Naive thymus-derived CD4-positive, alpha-beta T cell (primary cell): ENCODE data around the gene ANKS3. TPM values are rescaled to one million over a fixed set of nuclear protein-coding genes. Genes with fewer than 3 reads are reported as not detected.
A peak's percentile ranks its signal among the peaks of the same experiment; 100 is the strongest.

ENCODE experiments used
- ATAC-seq: fragments of 150-1000 bp; cut with Tn5 transposase; 2 replicates; pipeline ENCODE4 v1.10.0; 2021; ENCODE audit warnings: mild to moderate bottlenecking, moderate library complexity
- CTCF ChIA-PET: fragments of 350-600 bp; sonication (Branson Sonifier 250); formaldehyde crosslinking; loops from one replicate; lab custom pipeline; 2021; ENCODE audit warnings: antibody characterized with exemption; lab: Charles Lee
- POLR2A ChIA-PET: fragments of 350-600 bp; sonication (Branson Sonifier 250); formaldehyde crosslinking; loops from one replicate; lab custom pipeline; 2021; ENCODE audit warnings: antibody characterized with exemption, inconsistent platforms; lab: Charles Lee
- DNase-seq, 9 donors: peaks; one replicate each; pipeline versions ENCODE4 v3.0.0 to v3.0.0-alpha.2; 2020 to 2022; ENCODE audit warnings: mixed read lengths in 1 of 9
- H3K27ac ChIP-seq: one replicate; pipeline ENCODE4 v1.7.0; 2013; ENCODE audit warnings: mild to moderate bottlenecking, low read depth, low read length, moderate library complexity
- H3K27me3 ChIP-seq, 2 donors: one replicate each; pipeline ENCODE4 v1.7.0; 2013; ENCODE audit warnings: low read length in 2 of 2, mild to moderate bottlenecking in 2 of 2, moderate library complexity in 2 of 2; ENCODE audit not compliant: control insufficient read depth in 2 of 2, insufficient read depth in 2 of 2
- H3K36me3 ChIP-seq, 3 experiments: 1 replicate in 2 of 3; 2 replicates in 1 of 3; pipeline ENCODE4 v1.7.0; 2013; ENCODE audit warnings: low read length in 3 of 3, mild to moderate bottlenecking in 3 of 3, moderate library complexity in 1 of 3; ENCODE audit not compliant: insufficient read depth in 3 of 3, control insufficient read depth in 2 of 3
- H3K4me1 ChIP-seq, 2 donors: one replicate each; pipeline ENCODE4 v1.7.0; 2013; ENCODE audit warnings: low read length in 2 of 2, mild to moderate bottlenecking in 2 of 2, moderate library complexity in 1 of 2; ENCODE audit not compliant: control insufficient read depth in 2 of 2, insufficient read depth in 2 of 2
- H3K4me3 ChIP-seq: 2 replicates; pipeline ENCODE4 v1.7.0; 2013; ENCODE audit warnings: mild to moderate bottlenecking, low read length
- H3K9me3 ChIP-seq, 3 experiments: 1 replicate in 2 of 3; 2 replicates in 1 of 3; pipeline ENCODE4 v1.7.0; 2013; ENCODE audit warnings: low read length in 3 of 3; ENCODE audit not compliant: control insufficient read depth in 2 of 3
- H3K27ac Mint-ChIP-seq, 9 donors: one replicate each; pipeline ENCODE4 v1.8.0; 2020 to 2022; ENCODE audit warnings: mixed read lengths in 9 of 9, mild to moderate bottlenecking in 8 of 9, moderate library complexity in 5 of 9, inconsistent platforms in 2 of 9
- H3K27me3 Mint-ChIP-seq, 5 donors: one replicate each; pipeline ENCODE4 v1.8.0; 2021 to 2022; ENCODE audit warnings: mixed read lengths in 5 of 5, mild to moderate bottlenecking in 1 of 5
- H3K36me3 Mint-ChIP-seq, 5 donors: one replicate each; pipeline ENCODE4 v1.8.0; 2020 to 2022; ENCODE audit warnings: mixed read lengths in 5 of 5, mild to moderate bottlenecking in 3 of 5, inconsistent platforms in 1 of 5
- H3K4me1 Mint-ChIP-seq, 7 donors: one replicate each; pipeline ENCODE4 v1.8.0; 2020 to 2022; ENCODE audit warnings: mixed read lengths in 7 of 7, mild to moderate bottlenecking in 3 of 7, inconsistent platforms in 1 of 7
- H3K4me3 Mint-ChIP-seq, 10 donors: one replicate each; pipeline ENCODE4 v1.8.0; 2020 to 2022; ENCODE audit warnings: mild to moderate bottlenecking in 10 of 10, mixed read lengths in 10 of 10, moderate library complexity in 6 of 10, inconsistent platforms in 2 of 10
- H3K9me3 Mint-ChIP-seq, 11 donors: one replicate each; pipeline ENCODE4 v1.8.0; 2020 to 2022; ENCODE audit warnings: mixed read lengths in 11 of 11, mild to moderate bottlenecking in 4 of 11, inconsistent platforms in 1 of 11, moderate library complexity in 1 of 11
- intact Hi-C, 2 donors: fragments of 100-400 bp; cut with micrococcal nuclease; formaldehyde crosslinking; loops; one replicate each; pipeline ENCODE4 v1.15.1; 2023
- microRNA-seq: library from miRNA; unstranded; fragments of <30 nt; microRNA quantifications from one replicate; pipeline ENCODE4 v1.2.0, GENCODE V29; 2022; ENCODE audit warnings: borderline microRNAs expressed
- polyA plus RNA-seq, 2 donors: library from polyadenylated mRNA; unstranded; fragments of 300-500 nt; fragmentation: Illumina TruSeq; gene quantifications; one replicate each; pipeline ENCODE4 v1.2.3, GENCODE V29; 2021
- total RNA-seq, 6 experiments: library from RNA in 5 of 6; stranded (reverse) in 5 of 6; gene quantifications; 1 replicate in 5 of 6; 2 replicates in 1 of 6; pipeline ENCODE4 v1.2.3 and lab custom pipeline; 2021 to 2026

Gene ANKS3
- total and polyA plus RNA-seq, 7 experiments from 2014 or later: 4.1 to 32.7 (median 21.5) TPM

DNA sequence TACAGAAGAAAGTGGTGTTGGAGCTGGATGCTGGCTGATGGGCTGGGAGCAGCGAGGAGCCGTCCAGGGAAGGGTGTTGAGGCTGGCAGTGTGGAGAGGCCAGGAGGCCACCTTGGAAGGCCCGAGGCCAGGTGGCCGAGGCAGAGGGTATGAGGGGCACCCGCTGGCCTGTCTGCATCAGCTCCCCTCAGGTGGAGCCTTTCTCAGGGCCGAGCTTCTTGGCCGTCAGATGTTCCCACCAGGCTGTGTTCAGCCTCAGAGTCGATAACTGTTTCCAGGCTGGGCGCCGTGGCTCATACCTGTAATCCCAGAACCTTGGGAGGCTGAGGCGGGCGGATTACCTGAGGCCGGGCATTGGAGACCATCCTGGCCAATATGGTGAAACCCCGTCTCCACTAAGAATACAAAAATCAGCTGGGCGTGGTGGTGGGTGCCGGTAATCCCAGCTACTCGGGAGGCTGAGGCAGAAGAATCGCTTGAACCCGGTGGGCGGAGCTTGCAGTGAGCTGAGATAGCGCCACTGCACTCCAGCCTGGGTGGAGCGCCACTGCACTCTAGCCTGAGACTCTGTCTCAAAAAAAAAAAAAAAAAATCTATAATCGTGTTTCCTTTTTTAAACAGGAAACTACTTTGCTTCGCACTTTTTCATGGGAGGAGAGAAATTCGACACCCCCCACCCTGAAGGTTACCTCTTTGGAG is 84.2 kb downstream of the ANKS3 start:
- intact Hi-C loops: loop anchor here (1.0 to 2.0 kb wide), 3 partner anchors 25 to 43 kb away; partner anchors contain the start of genes MGRN1 (in 1 of the 2) and NUDT16L1 (in 1 of the 2)
- CTCF ChIA-PET: interaction anchor here (0.7 to 1.9 kb wide), 10 partner anchors 10 to 431 kb away, joined by 3 to 8 read pairs (median 4); no protein-coding TSS in a partner anchor
- no peaks in the 10 kb centered on the region for H3K9me3 ChIP-seq
- H3K4me3 Mint-ChIP-seq: peak overlapping the region in 9 of 10 donors; percentile 16 to 68 (median 43)
- H3K27ac ChIP-seq: peak overlapping the region; percentile 42
- no peak overlapping the region for H3K4me3 ChIP-seq
- H3K36me3 ChIP-seq: peaks cover 0 to 45% (median 0%) of the 10 kb centered on the region in 3 experiments
- H3K9me3 Mint-ChIP-seq: no peaks in the 10 kb centered on the region
- H3K27me3 Mint-ChIP-seq: no peaks in the 10 kb centered on the region
- ATAC-seq (peak; percentile 33), DNase-seq (peak in 3 of 9 donors; percentile 33 to 49 (median 43))
- H3K4me1 ChIP-seq: peaks cover 0 to 44% of the 10 kb centered on the region in 2 donors
- H3K27ac Mint-ChIP-seq: peak overlapping the region; percentile 46 to 92 (median 81)
- peaks cover 31 to 59% (median 43%) of the 10 kb centered on the region in 7 donors for H3K4me1 Mint-ChIP-seq
- H3K36me3 Mint-ChIP-seq: peaks cover 0 to 21% (median 8%) of the 10 kb centered on the region in 5 donors
- POLR2A ChIA-PET: interaction anchor here (1.0 kb wide), 1 partner anchor 9 kb away, joined by 5 read pairs; no protein-coding TSS in a partner anchor
- no peaks in the 10 kb centered on the region for H3K27me3 ChIP-seq

DNA sequence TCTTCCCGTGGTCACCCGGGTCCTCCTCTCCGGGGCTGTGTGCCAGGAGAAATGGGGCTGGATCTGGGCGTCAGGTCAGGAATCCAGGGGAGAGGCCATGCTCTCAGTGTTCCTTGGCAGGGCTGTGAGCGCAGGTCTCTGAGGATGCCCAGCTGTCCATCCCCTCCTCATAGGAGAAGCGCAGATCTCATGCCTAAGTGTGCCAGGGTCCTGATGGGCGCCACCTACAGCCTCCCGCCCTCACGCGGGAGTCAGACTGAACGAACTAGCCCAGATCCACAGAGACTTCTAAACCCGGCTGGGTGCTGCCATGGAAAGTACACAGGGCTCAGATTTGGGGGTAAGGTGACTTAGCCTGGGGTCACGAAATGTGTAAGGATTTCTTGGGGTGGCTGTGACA is 85.2 kb downstream of the ANKS3 start:
- CTCF ChIA-PET: interaction anchor here (1.4 to 1.9 kb wide), 2 partner anchors 12 to 22 kb away, joined by 4 to 8 read pairs; no protein-coding TSS in a partner anchor
- peak overlapping the region; percentile 53 to 87 (median 77) for H3K27ac Mint-ChIP-seq
- intact Hi-C loops: no loop called here
- H3K9me3 Mint-ChIP-seq: no peaks in the 10 kb centered on the region
- peak overlapping the region in 8 of 10 donors; percentile 11 to 68 (median 42) for H3K4me3 Mint-ChIP-seq
- Histone ChIP-seq H3K36me3 (peaks cover 0 to 35% (median 0%) of the 10 kb centered on the region in 3 experiments), H3K27me3 (no peaks in the 10 kb centered on the region), H3K4me3 (no peak overlapping the region), H3K9me3 (no peaks in the 10 kb centered on the region), H3K4me1 (peaks cover 0 to 44% of the 10 kb centered on the region in 2 donors), H3K27ac (no peak overlapping the region)
- POLR2A ChIA-PET: no interaction called here
- H3K4me1 Mint-ChIP-seq: peaks cover 31 to 59% (median 43%) of the 10 kb centered on the region in 7 donors
- H3K27me3 Mint-ChIP-seq: no peaks in the 10 kb centered on the region
- DNase-seq (no peak), ATAC-seq (no peak)
- peaks cover 0 to 18% (median 8%) of the 10 kb centered on the region in 5 donors for H3K36me3 Mint-ChIP-seq

DNA sequence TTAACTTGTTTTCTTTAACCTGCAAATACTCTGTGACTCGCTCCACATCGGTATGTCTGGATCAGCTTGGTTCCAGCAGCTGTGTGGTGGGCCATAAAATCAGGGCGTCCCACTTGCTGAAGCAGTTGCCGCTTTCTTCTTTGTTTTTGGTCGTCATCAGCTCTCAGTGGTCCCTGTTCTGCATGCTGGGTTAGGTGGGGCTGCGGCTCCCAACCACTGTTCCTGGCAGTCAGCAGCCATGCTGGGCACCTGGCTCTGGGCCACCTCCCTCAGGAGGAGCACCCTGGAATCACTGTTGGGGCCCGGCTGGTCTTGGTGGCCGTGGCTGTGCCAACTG is 86.5 kb downstream of the ANKS3 start:
- Histone ChIP-seq H3K9me3 (no peaks in the 10 kb centered on the region), H3K4me3 (no peak overlapping the region), H3K27ac (no peak overlapping the region), H3K36me3 (peaks cover 0 to 25% (median 0%) of the 10 kb centered on the region in 3 experiments), H3K4me1 (peaks cover 0 to 44% of the 10 kb centered on the region in 2 donors), H3K27me3 (no peaks in the 10 kb centered on the region)
- H3K9me3 Mint-ChIP-seq: no peaks in the 10 kb centered on the region
- H3K36me3 Mint-ChIP-seq: peaks cover 0 to 19% (median 8%) of the 10 kb centered on the region in 5 donors
- ATAC-seq (no peak), DNase-seq (no peak)
- H3K27me3 Mint-ChIP-seq: no peaks in the 10 kb centered on the region
- H3K4me1 Mint-ChIP-seq: peaks cover 33 to 55% (median 43%) of the 10 kb centered on the region in 7 donors
- peak overlapping the region; percentile 42 to 95 (median 82) for H3K27ac Mint-ChIP-seq
- intact Hi-C loops: loop anchor here in 1 of 2 donors (2.0 kb wide), 1 partner anchor 17 kb away; no protein-coding TSS in a partner anchor
- ChIA-PET POLR2A (no interaction called here), CTCF (no interaction called here)
- H3K4me3 Mint-ChIP-seq: peak overlapping the region in 8 of 10 donors; percentile 34 to 79 (median 66)

DNA sequence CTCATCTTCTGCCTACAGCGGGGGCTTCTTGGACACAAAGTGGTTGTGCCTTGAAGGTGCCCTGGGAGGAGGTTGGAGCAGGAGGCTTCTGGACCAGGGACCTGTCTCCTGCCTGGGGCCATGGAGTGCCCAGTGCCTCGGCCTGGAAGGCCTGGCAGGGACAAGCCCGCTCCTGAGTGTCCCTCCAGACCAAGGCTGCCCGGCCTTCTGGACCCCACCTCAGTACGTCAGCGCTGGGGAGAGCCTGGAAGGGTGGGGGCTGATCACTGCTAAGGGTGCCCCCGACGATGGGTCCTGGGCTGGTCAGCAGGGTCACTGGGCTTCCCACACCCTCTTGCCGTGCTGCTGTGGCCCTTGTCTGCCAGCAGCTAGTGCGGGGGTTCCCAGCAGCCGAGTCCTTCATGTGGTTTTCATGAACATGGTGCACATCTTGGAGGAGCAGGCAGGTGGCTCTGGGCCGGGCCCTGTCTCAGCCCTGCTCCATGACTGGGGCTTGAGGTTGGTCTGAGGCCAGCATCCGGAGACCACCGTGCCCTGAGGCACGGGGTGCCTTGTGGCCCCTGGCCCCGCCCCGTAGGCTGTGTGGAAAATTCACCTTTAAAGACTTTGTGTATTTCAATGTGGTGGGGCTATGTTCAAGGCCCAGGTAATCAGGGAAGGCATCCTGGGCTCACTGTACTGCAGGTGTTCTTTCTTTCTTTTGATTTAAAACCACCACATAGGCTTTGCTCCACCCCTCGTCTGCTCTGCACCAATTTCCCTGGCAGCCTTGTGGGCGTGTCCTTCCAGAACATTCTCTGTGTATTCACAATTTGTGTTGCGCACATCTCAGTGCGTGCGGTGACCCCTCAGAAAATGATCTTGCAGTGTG is 87.1 kb downstream of the ANKS3 start:
- ATAC-seq (peak; percentile 57), DNase-seq (peak in 5 of 9 donors; percentile 31 to 47 (median 36))
- POLR2A ChIA-PET: no interaction called here
- Mint-ChIP-seq H3K27me3 (no peaks in the 10 kb centered on the region), H3K4me1 (peaks cover 33 to 56% (median 43%) of the 10 kb centered on the region in 7 donors), H3K36me3 (peaks cover 0 to 19% (median 8%) of the 10 kb centered on the region in 5 donors), H3K9me3 (no peaks in the 10 kb centered on the region), H3K4me3 (peak overlapping the region in 9 of 10 donors; percentile 5 to 79 (median 62)), H3K27ac (peak overlapping the region; percentile 42 to 95 (median 82))
- H3K4me1 ChIP-seq: peaks cover 0 to 44% of the 10 kb centered on the region in 2 donors
- no peak overlapping the region for H3K4me3 ChIP-seq
- H3K9me3 ChIP-seq: no peaks in the 10 kb centered on the region
- H3K36me3 ChIP-seq: peaks cover 0 to 19% (median 0%) of the 10 kb centered on the region in 3 experiments
- no peaks in the 10 kb centered on the region for H3K27me3 ChIP-seq
- CTCF ChIA-PET: no interaction called here
- H3K27ac ChIP-seq: peak overlapping the region; percentile 61
- intact Hi-C loops: loop anchor here in 1 of 2 donors (2.0 kb wide), 1 partner anchor 18 kb away; no protein-coding TSS in a partner anchor

Small RNA genes lying within 50 kb of the gene (microRNA-seq; reads per million reads assigned to microRNA genes)
- gene MIR6769A: not detected

Other genes with a start within 250 kb of the ANKS3 start
- gene CDIP1, start 195.5 kb downstream of the ANKS3 start, total RNA-seq: 10 to 100 TPM; 28.1 to 41.1 (median 31.0) TPM
- 10 to 100 TPM; 28.3 to 33.4 TPM for gene CDIP1, start 195.5 kb downstream of the ANKS3 start, polyA plus RNA-seq
- gene C16orf96, start 177.9 kb downstream of the ANKS3 start, total RNA-seq: under 1 TPM; 0.17 to 0.70 (median 0.64) TPM
- gene C16orf96, start 177.9 kb downstream of the ANKS3 start, polyA plus RNA-seq: not detected
- 10 to 100 TPM; 21.8 to 36.5 (median 29.7) TPM for gene UBALD1, start 119.4 kb downstream of the ANKS3 start, total RNA-seq
- 1 to 10 TPM; 1.6 to 2.5 TPM for gene UBALD1, start 119.4 kb downstream of the ANKS3 start, polyA plus RNA-seq
- gene MGRN1, start 109.4 kb downstream of the ANKS3 start, total RNA-seq: 100 to 1,000 TPM in 1 of 5 experiments, 10 to 100 TPM in 4; 62.6 to 103 (median 81.2) TPM
- 1 to 10 TPM; 4.9 to 10.0 TPM for gene MGRN1, start 109.4 kb downstream of the ANKS3 start, polyA plus RNA-seq
- gene NUDT16L1, start 40.7 kb downstream of the ANKS3 start, total RNA-seq: 10 to 100 TPM; 42.8 to 65.4 (median 53.3) TPM
- gene NUDT16L1, start 40.7 kb downstream of the ANKS3 start, polyA plus RNA-seq: 100 to 1,000 TPM; 104 to 133 TPM
- under 1 TPM; 0.11 to 0.57 (median 0.27) TPM for gene DNAAF8, start 266 bp upstream of the ANKS3 start, total RNA-seq
- gene DNAAF8, start 266 bp upstream of the ANKS3 start, polyA plus RNA-seq: under 1 TPM in 1 of 2 donors, not detected in 1; 0.31 TPM
- 10 to 100 TPM; 13.8 to 43.0 (median 24.7) TPM for gene ZNF500, start 32.9 kb upstream of the ANKS3 start, total RNA-seq
- 10 to 100 TPM; 11.0 to 25.7 TPM for gene ZNF500, start 32.9 kb upstream of the ANKS3 start, polyA plus RNA-seq
- gene SEPTIN12, start 54.1 kb upstream of the ANKS3 start, total RNA-seq: not detected
- gene SEPTIN12, start 54.1 kb upstream of the ANKS3 start, polyA plus RNA-seq: not detected
- gene SMIM22, start 61.1 kb upstream of the ANKS3 start, total RNA-seq: not detected
- not detected for gene SMIM22, start 61.1 kb upstream of the ANKS3 start, polyA plus RNA-seq
- 10 to 100 TPM in 3 of 5 experiments, 1 to 10 TPM in 2; 7.4 to 29.0 (median 10.1) TPM for gene ROGDI, start 68.4 kb upstream of the ANKS3 start, total RNA-seq
- 1 to 10 TPM; 7.9 to 8.3 TPM for gene ROGDI, start 68.4 kb upstream of the ANKS3 start, polyA plus RNA-seq
- gene GLYR1, start 113.0 kb upstream of the ANKS3 start, total RNA-seq: 100 to 1,000 TPM in 4 of 5 experiments, 10 to 100 TPM in 1; 98.7 to 122 (median 108) TPM
- gene GLYR1, start 113.0 kb upstream of the ANKS3 start, polyA plus RNA-seq: 10 to 100 TPM; 32.0 to 44.9 TPM
- gene UBN1, start 113.2 kb upstream of the ANKS3 start, total RNA-seq: 10 to 100 TPM; 39.5 to 58.7 (median 42.4) TPM
- gene UBN1, start 113.2 kb upstream of the ANKS3 start, polyA plus RNA-seq: 10 to 100 TPM; 11.0 to 18.4 TPM
- gene PPL, start 202.9 kb upstream of the ANKS3 start, total RNA-seq: not detected
- gene PPL, start 202.9 kb upstream of the ANKS3 start, polyA plus RNA-seq: under 1 TPM; 0.15 to 0.47 TPM
- gene SEC14L5, start 224.1 kb upstream of the ANKS3 start, total RNA-seq: 1 to 10 TPM in 1 of 5 experiments, under 1 TPM in 1, not detected in 3; 0.21 to 1.0 TPM
- gene SEC14L5, start 224.1 kb upstream of the ANKS3 start, polyA plus RNA-seq: not detected